Calu3 (cell line): Measurements from ENCODE around the gene SCFD2. TPM values are rescaled to one million over a fixed set of nuclear protein-coding genes. Genes with fewer than 3 reads are reported as not detected.

Experiments
- BruUV-seq: library from RNA; stranded (reverse); fragments of 400-500 nt; replicated peaks from 2 replicates; lab custom pipeline; 2021; lab: Mats Ljungman, UMichigan
- CTCF ChIA-PET: fragments of 300-600 bp; sonication (Branson Sonifier 250); formaldehyde crosslinking; loops from one replicate; lab custom pipeline; 2022; ENCODE audit warnings: antibody characterized with exemption; lab: Charles Lee
- DNase-seq: peaks from one replicate; pipeline ENCODE4 v3.0.0; 2022
- H3K27ac Mint-ChIP-seq: one replicate; pipeline ENCODE4 v1.8.0; 2022; ENCODE audit warnings: mixed read lengths; ENCODE audit not compliant: unreplicated experiment
- H3K27me3 Mint-ChIP-seq: one replicate; pipeline ENCODE4 v1.8.0; 2022; ENCODE audit warnings: mixed read lengths; ENCODE audit not compliant: unreplicated experiment
- H3K36me3 Mint-ChIP-seq: one replicate; pipeline ENCODE4 v1.8.0; 2022; ENCODE audit warnings: mild to moderate bottlenecking, moderate library complexity, mixed read lengths; ENCODE audit not compliant: insufficient read depth, unreplicated experiment
- H3K4me1 Mint-ChIP-seq: one replicate; pipeline ENCODE4 v1.8.0; 2022; ENCODE audit warnings: mild to moderate bottlenecking, low read depth, mixed read lengths; ENCODE audit not compliant: unreplicated experiment
- H3K4me3 Mint-ChIP-seq: one replicate; pipeline ENCODE4 v1.8.0; 2022; ENCODE audit warnings: mild to moderate bottlenecking, low read depth, moderate library complexity, mixed read lengths; ENCODE audit not compliant: unreplicated experiment
- H3K9me3 Mint-ChIP-seq: one replicate; pipeline ENCODE4 v1.8.0; 2022; ENCODE audit warnings: low read depth, mixed read lengths; ENCODE audit not compliant: unreplicated experiment
- CTCF ChIP-seq: fragments of 200-600 bp; IDR thresholded peaks from one replicate; pipeline ENCODE4 v1.8.0; 2022; ENCODE audit warnings: antibody characterized with exemption; ENCODE audit not compliant: unreplicated experiment
- intact Hi-C: fragments of 100-400 bp; cut with micrococcal nuclease; formaldehyde crosslinking; loops from one replicate; pipeline ENCODE4 v1.10.0; 2022; ENCODE audit not compliant: unreplicated experiment
- total RNA-seq: library from RNA; stranded (reverse); gene quantifications from 2 replicates; pipeline ENCODE4 v1.2.3, GENCODE V29; 2022

Gene SCFD2
- total RNA-seq, 1 experiment from 2014 or later = 16.7 TPM

- CTCF ChIA-PET = interaction anchor here (1.0 kb wide), 1 partner anchor 16 kb away, joined by 3 read pairs; no protein-coding TSS in a partner anchor
- Mint-ChIP-seq H3K4me3 (peak overlapping the region; percentile 85), H3K27me3 (peaks cover 22% of the 10 kb centered on the region), H3K9me3 (no peaks in the 10 kb centered on the region), H3K36me3 (peaks cover 19% of the 10 kb centered on the region), H3K27ac (no peak overlapping the region), H3K4me1 (peaks cover 21% of the 10 kb centered on the region)
- TF ChIP-seq CTCF = no peak
- intact Hi-C loops = no loop called here
- BruUV-seq = no TSS peak
- no peak for DNase-seq
Observed at GRCh38 chr4:53364624-53365023, 1.2 kb downstream of the SCFD2 start.

GRCh38 chr4:53362093-53362492 lies 3.8 kb downstream of the SCFD2 start:
- H3K27me3 Mint-ChIP-seq = no peaks in the 10 kb centered on the region
- H3K9me3 Mint-ChIP-seq = no peaks in the 10 kb centered on the region
- H3K4me1 Mint-ChIP-seq = peaks cover 21% of the 10 kb centered on the region
- CTCF ChIA-PET = no interaction called here
- DNase-seq = no peak
- no peak for TF ChIP-seq CTCF
- intact Hi-C loops = no loop called here
- H3K36me3 Mint-ChIP-seq = peaks cover 19% of the 10 kb centered on the region
- BruUV-seq = no TSS peak
- H3K4me3 Mint-ChIP-seq = no peak overlapping the region
- H3K27ac Mint-ChIP-seq = no peak overlapping the region

- Mint-ChIP-seq H3K9me3 (no peaks in the 10 kb centered on the region), H3K36me3 (peaks cover 16% of the 10 kb centered on the region), H3K27me3 (no peaks in the 10 kb centered on the region), H3K4me3 (no peak overlapping the region), H3K27ac (no peak overlapping the region), H3K4me1 (peaks cover 17% of the 10 kb centered on the region)
- CTCF ChIA-PET = no interaction called here
- intact Hi-C loops = no loop called here
- no peak for DNase-seq
- no TSS peak for BruUV-seq
- no peak for TF ChIP-seq CTCF
Observed at GRCh38 chr4:53361451-53361850, 4.4 kb downstream of the SCFD2 start.

- BruUV-seq = no TSS peak
- H3K36me3 Mint-ChIP-seq = no peaks in the 10 kb centered on the region
- H3K4me3 Mint-ChIP-seq = no peak overlapping the region
- no peak for TF ChIP-seq CTCF
- H3K27me3 Mint-ChIP-seq = no peaks in the 10 kb centered on the region
- CTCF ChIA-PET = no interaction called here
- no peak overlapping the region for H3K27ac Mint-ChIP-seq
- intact Hi-C loops = no loop called here
- H3K4me1 Mint-ChIP-seq = no peaks in the 10 kb centered on the region
- peaks cover 5% of the 10 kb centered on the region for H3K9me3 Mint-ChIP-seq
- DNase-seq = no peak
Observed at GRCh38 chr4:53355930-53356521, 9.8 kb downstream of the SCFD2 start.
